ENCODE results near the gene LAMA3.

DNA sequence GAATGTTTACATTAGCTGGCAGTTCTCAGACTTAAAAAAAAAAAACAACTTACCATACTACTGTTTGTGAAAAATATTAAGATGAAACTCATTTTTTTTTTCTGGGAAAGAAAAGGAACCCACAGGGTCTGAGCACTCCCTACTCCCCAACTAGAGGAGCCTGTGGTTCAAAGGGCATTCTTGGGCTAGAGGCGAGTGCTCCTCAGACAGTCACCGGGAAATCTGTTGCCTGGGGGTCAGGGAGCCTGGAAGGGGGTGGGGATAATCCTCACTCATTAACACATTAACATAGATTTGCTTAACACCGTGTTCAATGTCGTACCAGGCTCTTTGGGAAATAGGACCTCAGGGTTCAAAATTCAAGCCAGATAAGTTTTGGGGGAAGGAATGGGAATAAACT, 57.6 kb downstream of the LAMA3 start:
- TF ChIP-seq POLR2AphosphoS5 (IDR thresholded peaks at IDR 0.05; ENCODE audit: insufficient read depth, low read depth, low read length) (no peak), POLR2A (IDR thresholded peaks at IDR 0.05; ENCODE audit: low read depth, low read length) (no peak), CTCF (IDR thresholded peaks at IDR 0.05; ENCODE audit: extremely low read depth in 1 of 2, insufficient read depth in 1 of 2, low read depth in 1 of 2, low read length in 2 of 2) (no peak), JUN (IDR thresholded peaks at IDR 0.05; ENCODE audit: borderline replicate concordance, insufficient read depth, insufficient read length, low read depth) (no peak), FOS (IDR thresholded peaks at IDR 0.05; ENCODE audit: borderline replicate concordance, insufficient read depth, low read length) (no peak), EZH2 (IDR thresholded peaks at IDR 0.05; ENCODE audit: borderline replicate concordance, low read depth, low read length, severe bottlenecking) (no peak), MAX (IDR thresholded peaks at IDR 0.05; ENCODE audit: insufficient read depth, insufficient read length) (no peak), MYC (IDR thresholded peaks at IDR 0.05; ENCODE audit: low read depth, low read length) (no peak)

Data from endothelial cell of umbilical vein (primary cell).